GM12801 (cell line): ENCODE results near the gene CD59.

Experiments used
- CTCF ChIP-seq: IDR thresholded peaks from one replicate; pipeline ENCODE4 v1.5.1; 2011; ENCODE audit warnings: control low read depth; ENCODE audit not compliant: insufficient read length; ENCODE audit errors: extremely low read depth

The CD59 gene

GRCh38 chr11:33742249-33742851 is 6.1 kb upstream of the CD59 start:
- no peak for TF ChIP-seq CTCF

DNA sequence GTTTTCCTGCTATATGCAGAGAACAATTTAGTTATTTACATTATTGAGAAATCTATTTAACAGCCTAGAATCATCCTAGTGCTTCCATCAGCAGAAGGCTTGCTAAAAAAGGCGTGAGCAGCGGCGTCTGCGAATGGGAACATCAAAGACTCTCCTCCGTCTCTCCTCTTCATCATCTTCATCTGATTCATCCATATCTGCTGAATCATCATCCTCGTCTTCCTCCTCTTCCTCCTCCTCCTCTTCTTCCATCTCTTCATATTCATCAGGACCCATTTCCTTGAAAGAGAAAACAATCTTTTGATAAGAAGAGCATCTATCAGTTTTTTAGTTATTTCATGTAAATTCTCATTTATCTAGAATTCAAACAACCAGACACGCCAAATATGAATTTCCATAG is 5.6 kb upstream of the CD59 start:
- no peak for TF ChIP-seq CTCF

DNA sequence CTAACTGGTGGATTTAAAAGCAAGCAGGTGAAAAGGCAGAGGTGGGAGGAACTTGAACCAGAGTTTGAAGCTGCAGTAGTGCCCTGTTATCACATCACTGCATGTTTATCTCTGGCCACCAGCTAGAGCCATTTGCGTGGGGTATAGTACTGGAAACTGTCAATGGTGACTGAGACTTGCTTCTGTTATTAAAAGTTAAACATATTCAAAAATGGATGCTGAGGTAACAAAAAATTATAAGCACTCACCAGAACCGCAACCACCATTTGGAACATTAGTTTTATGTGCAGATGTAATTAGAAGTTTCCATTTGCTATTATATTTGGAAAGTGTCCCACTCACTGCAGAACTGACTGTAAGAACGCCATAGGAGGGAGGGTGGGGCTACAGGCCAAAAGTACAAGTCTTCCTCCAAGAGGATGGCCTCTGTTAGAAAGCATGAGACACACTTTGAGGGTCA is 1.2 kb upstream of the CD59 start:
- TF ChIP-seq CTCF, result no peak

DNA sequence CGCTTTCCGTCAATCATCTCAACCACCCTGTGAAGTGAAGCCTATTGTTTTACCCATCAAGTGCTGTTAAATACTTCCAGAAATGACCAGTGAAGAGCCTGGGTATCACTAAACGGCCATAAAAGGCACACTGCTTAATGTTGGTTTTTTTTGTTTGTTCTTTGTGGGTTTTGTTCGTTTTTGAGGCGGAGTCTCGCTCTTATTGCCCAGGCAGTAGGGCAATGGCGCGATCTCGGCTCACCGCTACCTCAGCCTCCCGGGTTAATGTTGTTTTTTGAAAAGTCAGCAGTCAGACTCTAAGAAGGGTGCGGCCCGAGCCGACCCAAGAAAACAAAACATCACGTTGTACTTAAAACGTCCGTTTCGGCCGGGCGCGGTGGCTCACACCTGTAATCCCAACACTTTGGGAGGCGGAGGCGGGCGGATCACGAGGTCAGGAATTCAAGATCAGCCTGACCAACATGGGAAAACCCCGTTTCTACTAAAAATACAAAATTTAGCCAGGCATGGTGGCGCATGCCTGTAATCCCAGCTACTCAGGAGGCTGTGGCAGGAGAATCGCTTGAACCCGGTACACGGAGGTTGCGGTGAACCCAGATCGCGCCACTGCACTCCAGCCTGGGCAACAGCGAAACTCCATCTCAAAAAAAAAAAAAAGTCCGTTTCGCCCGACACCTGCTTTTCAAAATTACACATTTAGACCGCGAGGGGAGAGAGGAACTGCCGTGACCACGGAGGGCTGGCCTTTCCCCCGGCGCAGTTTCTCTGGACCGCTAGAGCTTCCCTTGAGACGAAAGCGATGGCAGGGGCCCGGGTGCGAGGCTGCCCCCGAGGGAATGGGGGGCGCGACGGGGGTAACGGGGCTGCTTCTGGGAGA is 714 bp downstream of the CD59 start:
- no peak for TF ChIP-seq CTCF

DNA sequence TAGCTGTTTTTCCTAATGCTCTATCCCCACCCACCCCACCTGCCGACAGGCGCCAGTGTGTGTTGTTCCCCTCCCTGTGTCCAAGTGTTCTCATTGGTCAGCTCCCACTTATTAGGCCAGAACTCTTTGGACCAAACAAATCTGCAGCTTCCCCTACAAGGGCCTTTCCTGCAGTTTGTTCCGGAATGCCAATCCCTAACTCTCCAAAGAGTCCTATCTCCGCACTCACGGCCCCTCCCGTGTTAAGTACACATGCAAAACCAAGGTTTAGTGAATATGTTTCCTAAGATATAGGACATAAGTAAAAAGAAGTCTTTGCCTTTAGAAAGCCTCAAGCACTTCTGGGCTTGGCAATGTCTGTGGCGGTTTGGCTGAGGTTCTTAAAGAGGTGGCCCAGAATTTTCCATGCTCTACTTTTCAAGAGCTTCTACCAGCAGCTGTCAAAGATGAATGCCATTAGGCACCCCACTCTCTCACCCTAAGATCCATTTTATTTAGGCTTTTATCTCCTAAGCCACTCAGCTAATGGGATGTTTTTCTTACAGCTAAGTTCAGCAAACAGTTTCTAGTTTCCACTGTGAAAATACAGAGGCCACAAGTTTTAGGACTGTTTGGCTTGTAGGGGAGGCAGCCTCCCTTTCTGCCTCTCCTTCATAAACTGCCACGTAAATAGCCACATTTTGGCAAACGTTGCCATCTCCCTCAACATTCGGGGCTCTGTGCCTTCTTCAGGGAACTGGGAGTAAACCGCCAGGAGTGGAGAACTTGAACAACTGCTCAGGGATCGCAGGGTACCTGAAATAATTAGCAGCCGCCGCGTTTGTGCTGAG is 1.6 kb downstream of the CD59 start:
- TF ChIP-seq CTCF, result no peak

DNA sequence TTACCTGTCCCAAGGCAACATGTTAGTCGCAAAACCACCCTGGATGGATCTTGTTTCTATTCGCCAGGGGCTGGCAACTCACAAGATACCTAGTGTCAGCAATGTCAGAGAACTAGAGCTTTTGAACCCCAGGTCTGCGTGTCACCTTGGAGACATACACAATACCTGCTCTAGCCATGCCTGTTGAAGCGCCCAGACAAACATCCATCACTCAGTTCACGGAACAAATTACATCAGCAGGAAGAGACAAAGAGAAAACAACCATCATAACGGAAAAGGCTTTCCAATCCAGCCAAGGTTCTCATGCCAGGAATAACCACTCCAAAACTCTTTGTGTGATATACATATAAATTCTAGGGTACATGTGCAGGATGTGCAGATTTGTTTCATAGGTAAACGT is 2.2 kb downstream of the CD59 start:
- no peak for TF ChIP-seq CTCF
